ENCODE measurements around the gene SELENOI. TPM values are rescaled to one million over a fixed set of nuclear protein-coding genes. Genes with fewer than 3 reads are reported as not detected.
"Not testable (repeated sequence)": the region's sequence is repeated elsewhere in the genome, so short reads cannot be mapped to it uniquely, and the experiment has no call there.

Gene SELENOI, protein sequence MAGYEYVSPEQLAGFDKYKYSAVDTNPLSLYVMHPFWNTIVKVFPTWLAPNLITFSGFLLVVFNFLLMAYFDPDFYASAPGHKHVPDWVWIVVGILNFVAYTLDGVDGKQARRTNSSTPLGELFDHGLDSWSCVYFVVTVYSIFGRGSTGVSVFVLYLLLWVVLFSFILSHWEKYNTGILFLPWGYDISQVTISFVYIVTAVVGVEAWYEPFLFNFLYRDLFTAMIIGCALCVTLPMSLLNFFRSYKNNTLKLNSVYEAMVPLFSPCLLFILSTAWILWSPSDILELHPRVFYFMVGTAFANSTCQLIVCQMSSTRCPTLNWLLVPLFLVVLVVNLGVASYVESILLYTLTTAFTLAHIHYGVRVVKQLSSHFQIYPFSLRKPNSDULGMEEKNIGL
- 10 to 100 TPM in 6 of 10 donors, 1 to 10 TPM in 4; 7.1 to 13.9 (median 11.5) TPM for polyA plus RNA-seq (ENCODE audit: insufficient read length in 10 of 10)
- long read RNA-seq, donor 1 = 0 reads
- long read RNA-seq, donor 2 = 0 reads
- long read RNA-seq, donor 3 = 0 reads
- long read RNA-seq, donor 4 = 0 reads
- long read RNA-seq, donor 5, full-length matches to known transcripts = 1 of 1 reads
- long read RNA-seq, donor 5, partial matches to known transcripts = 0 of 1 reads
- long read RNA-seq, donor 5, other reads (novel, unspliced or antisense) = 0 of 1 reads
- long read RNA-seq, donor 6, full-length matches to known transcripts = 1 of 1 reads
- long read RNA-seq, donor 6, partial matches to known transcripts = 0 of 1 reads
- long read RNA-seq, donor 6, other reads (novel, unspliced or antisense) = 0 of 1 reads
- long read RNA-seq, donor 7 = 0 reads
- long read RNA-seq, donor 8 = 0 reads
- long read RNA-seq, donor 9 = 0 reads

DNA sequence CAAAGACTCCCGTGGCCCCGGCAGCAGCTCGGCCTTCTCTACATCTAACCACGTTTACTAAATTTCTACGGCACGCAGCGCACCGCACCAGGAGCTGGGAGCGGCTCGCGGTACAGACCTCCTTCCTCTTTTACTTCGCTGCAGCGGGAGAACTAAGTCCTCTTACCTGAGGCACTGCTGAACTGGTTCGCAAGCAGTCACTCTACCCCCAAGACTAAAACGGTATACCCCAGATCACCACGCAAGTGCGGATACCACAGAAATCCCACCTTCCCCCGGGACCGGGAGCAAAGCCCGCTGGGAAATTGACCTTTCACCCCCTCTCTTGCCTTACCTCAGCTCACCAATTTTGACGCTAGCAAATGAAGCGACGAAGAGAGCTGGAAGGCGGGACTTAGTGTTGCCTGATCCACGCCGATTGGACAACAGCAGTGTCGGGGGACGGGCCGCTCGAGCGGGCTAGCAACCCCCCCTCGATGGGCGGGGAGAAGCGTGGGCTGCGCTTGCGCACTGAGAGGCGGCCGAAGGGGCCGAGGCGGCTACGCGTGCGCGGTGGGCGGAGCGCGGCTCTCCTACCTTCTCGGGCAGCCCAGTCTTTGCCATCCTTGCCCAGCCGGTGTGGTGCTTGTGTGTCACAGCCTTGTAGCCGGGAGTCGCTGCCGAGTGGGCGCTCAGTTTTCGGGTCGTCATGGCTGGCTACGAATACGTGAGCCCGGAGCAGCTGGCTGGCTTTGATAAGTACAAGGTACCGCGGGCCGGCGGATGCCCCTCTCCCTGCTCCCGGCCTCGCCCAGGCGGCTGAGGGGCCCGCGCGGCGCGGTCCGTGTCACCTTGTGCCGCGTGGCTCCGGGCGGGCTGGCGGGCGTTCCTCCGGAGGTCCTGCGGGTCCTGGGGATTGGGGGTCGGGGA is at the start of gene SELENOI:
Gene SELENOI, plus strand, starts transcription at position 599 of the 909 bp plus-strand sequence. Its CDS starts 90 bp downstream, at position 689.
- peak; percentile 99 to 100 (median 99) for DNase-seq

GRCh38 chr2:26297061-26297460 is 48.9 kb upstream of the SELENOI start:
- no peak for DNase-seq

GRCh38 chr2:26298286-26298637 is 47.7 kb upstream of the SELENOI start:
- no peak for DNase-seq

DNA sequence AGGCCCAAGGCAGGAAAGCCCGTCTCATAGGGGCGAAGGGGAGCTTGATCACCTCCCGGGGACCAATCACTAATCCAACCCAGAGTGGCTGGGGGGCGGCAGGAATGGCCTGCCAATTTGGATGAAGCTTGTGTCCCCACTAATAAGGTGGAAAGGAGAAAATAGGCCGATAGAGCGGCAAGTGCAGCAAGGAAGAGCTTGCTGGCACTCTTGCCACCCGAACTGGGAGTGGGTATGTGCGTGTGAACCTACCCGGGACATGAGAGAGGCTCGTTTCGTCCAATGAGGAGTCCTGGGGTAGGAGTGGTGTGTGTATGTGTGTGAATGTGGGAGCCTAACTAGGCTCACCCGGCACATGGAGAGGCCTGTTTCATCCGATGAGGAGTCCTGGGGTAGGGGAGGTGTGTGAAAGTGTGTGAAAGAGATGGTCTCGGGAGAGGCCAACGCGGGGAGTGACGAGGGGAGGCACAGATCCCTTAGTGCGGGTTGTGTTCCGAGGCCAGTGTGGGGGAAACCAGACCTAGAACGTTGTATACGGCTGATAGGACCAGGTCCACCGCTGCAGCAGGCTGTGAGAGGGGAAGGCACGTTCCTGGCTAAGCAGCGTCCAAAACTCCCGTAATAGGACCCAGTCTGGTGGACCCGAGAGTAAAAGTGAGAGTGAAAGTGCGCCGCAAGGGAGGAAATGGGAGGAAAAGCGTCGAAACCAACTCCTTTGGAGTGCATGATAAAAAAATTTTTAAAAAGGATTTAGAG is 47.1 kb upstream of the SELENOI start:
- peak; percentile 25 to 83 (median 58) for DNase-seq

GRCh38 chr2:26299471-26300101 is 46.4 kb upstream of the SELENOI start:
- peak; percentile 43 to 85 (median 63) for DNase-seq

GRCh38 chr2:26300234-26300925 is 45.6 kb upstream of the SELENOI start:
- DNase-seq = peak; percentile 9 to 69 (median 38)

- no peak for DNase-seq
These were observed 43.1 kb upstream of the SELENOI start for GRCh38 chr2:26302846-26303245.

- DNase-seq = peak in 1 of 3 donors; percentile 26
These were observed 40.8 kb upstream of the SELENOI start for GRCh38 chr2:26305094-26305493.

DNA sequence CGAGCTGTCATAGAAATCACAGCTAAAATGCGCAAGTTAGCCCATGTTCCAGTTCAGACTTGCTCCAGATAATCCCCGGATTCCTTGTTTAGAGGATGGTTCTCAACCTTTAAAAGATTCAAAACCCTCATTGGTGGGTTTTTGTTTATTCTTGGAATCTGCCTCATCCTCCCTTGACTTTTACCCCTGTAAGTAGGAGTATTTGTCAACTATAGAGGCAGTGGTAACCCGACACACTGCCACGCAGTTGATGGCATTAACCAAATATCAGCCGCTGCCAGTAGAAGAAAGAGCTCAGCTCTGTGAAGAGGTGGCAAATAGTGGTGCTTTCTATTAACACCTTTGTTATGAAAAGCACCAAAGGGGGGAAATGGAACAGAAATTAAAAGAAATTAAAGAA is 40.4 kb upstream of the SELENOI start:
- no peak for DNase-seq

DNA sequence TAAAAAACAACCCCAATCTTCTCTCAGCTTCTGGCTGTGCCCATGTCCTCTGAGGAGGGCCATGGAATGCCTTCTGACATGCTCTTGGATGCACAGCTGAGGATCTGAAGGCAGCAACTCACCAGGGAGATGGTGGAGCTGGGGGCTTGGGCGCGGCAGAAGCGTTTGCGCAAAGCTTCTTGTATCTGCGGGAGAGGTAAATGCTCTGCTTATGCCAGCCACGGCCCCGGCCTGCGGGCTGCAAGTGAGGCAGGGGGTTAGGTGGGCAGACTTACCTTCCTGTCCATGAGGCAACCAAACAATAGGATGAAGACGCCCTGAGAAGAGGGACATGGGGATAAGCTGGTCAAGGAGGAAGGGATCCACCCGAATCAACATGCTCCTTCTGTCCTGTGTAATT is 36.0 kb upstream of the SELENOI start:
- DNase-seq = no peak

GRCh38 chr2:26312471-26312870 is 33.5 kb upstream of the SELENOI start:
- DNase-seq = no peak

- no peak for DNase-seq
These were observed 32.5 kb upstream of the SELENOI start for GRCh38 chr2:26313446-26313845.

GRCh38 chr2:26314243-26314642 is 31.7 kb upstream of the SELENOI start:
- DNase-seq = no peak

DNA sequence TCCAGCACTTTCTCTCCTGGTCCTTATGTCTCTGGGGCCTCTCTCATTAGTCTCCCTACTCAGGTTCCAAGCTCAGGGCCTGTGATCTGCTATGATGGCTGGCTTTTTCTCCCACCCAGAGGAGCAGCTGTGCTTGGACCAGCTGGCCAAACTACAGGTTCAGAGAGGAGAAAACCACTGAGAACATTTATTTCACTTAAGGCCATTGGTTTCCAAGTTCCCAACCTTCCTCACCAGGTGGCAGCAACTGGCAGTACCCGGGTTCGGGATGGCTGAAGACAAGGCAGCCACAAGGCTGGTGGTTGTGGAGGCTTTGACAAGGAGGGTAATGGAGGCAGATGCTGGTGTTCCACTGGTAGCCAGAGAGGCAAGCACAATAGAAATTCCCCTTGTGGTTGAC is 29.9 kb upstream of the SELENOI start:
- DNase-seq = no peak

DNA sequence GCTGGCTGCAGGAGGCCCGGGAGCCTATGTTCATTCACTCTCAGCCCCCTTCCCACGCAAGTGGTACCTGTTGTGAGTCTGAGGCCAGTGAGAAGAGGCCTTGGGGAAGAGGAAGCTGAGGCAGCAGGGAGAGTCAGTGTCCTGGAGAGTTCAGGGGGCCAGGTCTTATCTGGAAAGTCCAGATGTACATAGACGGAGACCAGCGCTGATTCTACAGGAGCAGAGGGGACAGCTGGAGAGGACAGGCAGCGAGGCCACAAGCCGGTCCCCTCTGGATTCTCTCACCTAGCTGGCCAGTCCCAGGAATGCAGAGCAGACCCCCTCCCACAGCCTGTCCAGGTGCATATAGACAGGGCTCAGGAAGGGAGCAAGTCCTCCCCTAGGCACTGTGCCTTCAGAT is 29.1 kb upstream of the SELENOI start:
- DNase-seq = no peak

DNA sequence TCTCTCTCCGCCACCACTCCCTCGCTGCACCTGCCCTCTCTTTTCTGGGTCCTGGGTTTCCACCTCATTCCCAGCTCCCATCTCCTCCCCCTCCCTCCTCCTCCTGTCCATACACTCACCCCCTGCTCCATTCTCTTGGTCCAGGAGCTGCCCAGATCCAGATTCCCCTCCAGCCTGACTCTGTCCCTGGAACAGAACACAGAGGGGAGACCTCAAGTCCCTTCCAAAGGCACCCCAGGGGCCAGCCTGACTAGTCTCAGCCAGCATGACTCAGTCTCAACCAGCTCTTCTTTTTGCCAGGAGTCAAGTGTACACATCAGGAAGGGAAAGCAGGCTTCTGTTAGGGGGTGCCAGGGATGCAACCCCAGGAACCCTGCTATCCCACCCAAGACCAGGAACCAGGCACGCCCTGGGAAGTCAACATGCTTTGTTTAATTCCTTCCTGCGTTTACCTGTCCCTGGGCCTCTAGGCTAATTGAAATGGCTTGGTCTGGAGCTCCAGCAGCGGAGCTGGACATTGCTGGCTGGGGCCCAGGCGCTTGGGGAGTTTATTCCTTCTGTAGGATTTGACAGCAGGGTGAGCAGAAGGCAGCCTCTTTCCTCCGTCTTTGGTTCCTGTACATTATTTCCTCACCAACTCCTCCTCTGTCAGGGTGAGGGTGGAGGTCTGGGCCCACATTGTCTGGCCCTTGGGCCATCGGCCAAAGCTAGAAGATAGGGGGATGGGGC is 28.4 kb upstream of the SELENOI start:
- no peak for DNase-seq

DNA sequence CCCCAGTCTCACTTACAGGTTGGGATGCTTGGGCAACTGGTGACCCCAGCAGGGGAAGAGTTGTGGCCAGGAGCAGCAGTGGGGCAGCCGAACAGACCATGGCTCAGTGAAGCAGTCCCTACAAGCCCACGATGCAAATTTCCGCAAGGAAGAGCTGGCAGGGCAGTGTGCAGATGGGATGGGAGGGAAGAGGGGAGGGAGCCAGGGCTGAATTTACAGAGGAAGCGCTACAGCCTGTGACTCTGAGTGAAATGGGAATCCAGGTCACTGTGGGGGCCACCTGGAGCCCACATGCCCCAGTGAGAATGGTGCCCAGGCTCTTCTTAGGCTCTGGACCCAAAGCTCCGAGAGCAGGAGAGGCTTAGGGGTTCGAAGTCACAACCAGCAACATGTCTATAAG is 27.0 kb upstream of the SELENOI start:
- no peak for DNase-seq

- not testable (repeated sequence) for DNase-seq
These were observed 21.5 kb upstream of the SELENOI start for GRCh38 chr2:26324479-26324878.

GRCh38 chr2:26324903-26325302 is 21.0 kb upstream of the SELENOI start:
- DNase-seq = peak in 1 of 3 donors; percentile 48

Measured in muscle of back (tissue), 13 donors.